Ishikawa (cell line): ENCODE data around the gene AHNAK2.

Source experiments
- CEBPB ChIP-seq: IDR thresholded peaks from 2 replicates; pipeline ENCODE4 v1.6.1; 2012
- CREB1 ChIP-seq: IDR thresholded peaks from 2 replicates; pipeline ENCODE4 v1.6.1; 2012; ENCODE audit warnings: low read depth
- EGR1 ChIP-seq: IDR thresholded peaks from 2 replicates; pipeline ENCODE4 v1.6.1; 2012
- EP300 ChIP-seq: IDR thresholded peaks from 2 replicates; pipeline ENCODE4 v1.6.1; 2012; ENCODE audit warnings: borderline replicate concordance
- FOXM1 ChIP-seq: IDR thresholded peaks from 2 replicates; pipeline ENCODE4 v1.6.1; 2012; ENCODE audit warnings: low read depth, borderline replicate concordance
- MAX ChIP-seq: IDR thresholded peaks from 2 replicates; pipeline ENCODE4 v1.6.1; 2012
- NFIC ChIP-seq: IDR thresholded peaks from 2 replicates; pipeline ENCODE4 v1.6.1; 2012
- RAD21 ChIP-seq: IDR thresholded peaks from 2 replicates; pipeline ENCODE4 v1.6.1; 2012; ENCODE audit warnings: low read depth
- REST ChIP-seq: IDR thresholded peaks from 2 replicates; pipeline ENCODE4 v1.6.1; 2012; ENCODE audit warnings: low read depth, mild to moderate bottlenecking
- TAF1 ChIP-seq: IDR thresholded peaks from 2 replicates; pipeline ENCODE4 v1.6.1; 2012; ENCODE audit warnings: low read depth, mild to moderate bottlenecking
- TCF12 ChIP-seq: IDR thresholded peaks from 2 replicates; pipeline ENCODE4 v1.6.1; 2012; ENCODE audit warnings: low read depth
- TEAD4 ChIP-seq: IDR thresholded peaks from 2 replicates; pipeline ENCODE4 v1.6.1; 2012
- USF1 ChIP-seq: IDR thresholded peaks from 2 replicates; pipeline ENCODE4 v1.6.1; 2012
- YY1 ChIP-seq: IDR thresholded peaks from 2 replicates; pipeline ENCODE4 v1.6.1; 2012; ENCODE audit warnings: low read depth
- ZBTB7A ChIP-seq: IDR thresholded peaks from 2 replicates; pipeline ENCODE4 v1.6.1; 2012; ENCODE audit warnings: low read depth

The AHNAK2 gene

GRCh38 chr14:104893435-104894207 is 84.6 kb downstream of the AHNAK2 start:
- TF ChIP-seq TEAD4 = no peak
- no peak for TF ChIP-seq CEBPB
- TF ChIP-seq MAX = no peak
- no peak for TF ChIP-seq RAD21
- no peak for TF ChIP-seq FOXM1
- no peak for TF ChIP-seq REST
- no peak for TF ChIP-seq EP300
- no peak for TF ChIP-seq YY1
- no peak for TF ChIP-seq NFIC

GRCh38 chr14:104892531-104893434 is 85.4 kb downstream of the AHNAK2 start:
- no peak for TF ChIP-seq CEBPB
- TF ChIP-seq FOXM1 = no peak
- TF ChIP-seq CREB1 = no peak
- no peak for TF ChIP-seq TEAD4
- TF ChIP-seq MAX = no peak
- TF ChIP-seq TAF1 = no peak
- TF ChIP-seq RAD21 = no peak
- TF ChIP-seq ZBTB7A = no peak
- TF ChIP-seq EP300 = no peak
- TF ChIP-seq NFIC = no peak
- no peak for TF ChIP-seq USF1
- no peak for TF ChIP-seq REST
- TF ChIP-seq YY1 = no peak
- no peak for TF ChIP-seq TCF12
- no peak for TF ChIP-seq EGR1

- TF ChIP-seq MAX = no peak
These were observed 86.3 kb downstream of the AHNAK2 start for GRCh38 chr14:104891664-104892530.

DNA sequence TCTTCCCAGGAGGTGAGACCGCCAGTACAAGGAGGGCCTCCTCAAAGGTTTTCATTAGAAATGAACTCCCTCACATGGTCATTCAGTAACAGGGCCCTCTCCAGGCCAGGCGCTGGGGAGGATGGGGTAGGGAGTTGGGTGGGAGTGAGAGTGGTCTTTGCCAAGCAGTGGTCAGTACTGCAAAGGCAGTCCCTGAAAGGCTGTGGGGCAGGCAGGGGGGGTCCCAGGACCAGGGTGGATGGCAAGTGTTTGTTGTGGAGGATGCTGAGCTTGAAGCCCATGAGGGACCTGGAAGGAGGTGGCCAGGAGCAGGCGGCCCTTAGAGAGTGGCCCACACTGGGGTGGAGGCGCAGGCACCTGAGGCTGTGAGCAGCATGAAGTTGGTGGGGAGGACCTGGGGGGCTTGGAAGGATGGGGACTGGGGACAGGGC is 87.0 kb downstream of the AHNAK2 start:
- no peak for TF ChIP-seq ZBTB7A
- TF ChIP-seq TEAD4 = no peak
- no peak for TF ChIP-seq REST
- TF ChIP-seq TAF1 = no peak
- TF ChIP-seq EP300 = no peak
- no peak for TF ChIP-seq CEBPB
- TF ChIP-seq MAX = no peak
- no peak for TF ChIP-seq RAD21
- no peak for TF ChIP-seq FOXM1
- no peak for TF ChIP-seq YY1
- no peak for TF ChIP-seq CREB1
- no peak for TF ChIP-seq USF1
- no peak for TF ChIP-seq NFIC
- TF ChIP-seq TCF12 = no peak
- TF ChIP-seq EGR1 = no peak
